ENCODE data around the gene DYNC1I1. TPM values are rescaled to one million over a fixed set of nuclear protein-coding genes. Genes with fewer than 3 reads are reported as not detected.
"Not testable (repeated sequence)": the region's sequence is repeated elsewhere in the genome, so short reads cannot be mapped to it uniquely, and the experiment has no call there.

DYNC1I1 gene
- total RNA-seq, 1 donor from 2014 or later, result not detected

DNA sequence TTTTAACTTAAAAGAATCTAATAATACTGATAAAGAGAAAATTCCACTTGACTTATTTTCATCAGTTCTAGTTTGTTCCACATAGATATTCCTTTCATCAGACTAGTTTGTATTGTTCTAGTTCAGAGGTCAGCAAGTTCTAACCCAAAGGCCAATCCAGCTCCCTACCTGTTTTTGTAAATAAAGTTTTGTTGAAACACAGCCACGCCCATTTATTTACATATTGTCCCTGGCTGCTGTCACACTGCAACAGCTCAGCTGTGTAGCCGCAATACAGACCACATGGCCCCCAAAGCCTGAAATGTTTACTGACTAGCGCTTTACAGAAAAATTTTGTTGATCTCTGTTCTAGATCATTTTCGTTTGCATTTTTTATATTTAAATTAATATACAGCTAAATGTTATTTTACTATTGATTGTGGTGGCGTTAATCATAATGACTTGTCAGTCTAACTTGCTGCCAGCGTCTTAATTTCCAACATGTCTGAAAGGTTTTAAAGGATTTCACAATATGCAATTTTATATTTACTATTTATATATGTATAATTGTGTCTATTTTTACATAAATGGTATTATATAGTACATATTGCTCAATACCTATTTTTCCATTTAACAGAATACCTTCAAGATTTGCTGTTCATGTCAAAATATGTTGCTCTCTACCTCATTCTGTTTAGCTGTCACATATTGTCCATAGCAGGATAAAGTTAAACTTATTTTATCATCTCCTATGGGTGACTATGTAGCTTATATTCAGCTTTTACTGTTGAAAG, 159.3 kb downstream of the DYNC1I1 start:
- Histone ChIP-seq H3K4me3 (ENCODE audit: low read depth, low read length) (no peak overlapping the region), H3K27me3 (ENCODE audit: control insufficient read depth, insufficient read depth, low read length) (no peaks in the 10 kb centered on the region), H3K36me3 (ENCODE audit: control insufficient read depth, insufficient read depth, low read length) (no peaks in the 10 kb centered on the region)
- FAIRE-seq (no peak), DNase-seq (ENCODE audit: low read depth) (no peak)
- no peak for TF ChIP-seq CTCF (IDR thresholded peaks at IDR 0.05; ENCODE audit: insufficient read depth, low read length, severe bottlenecking)

- Histone ChIP-seq H3K36me3 (ENCODE audit: control insufficient read depth, insufficient read depth, low read length) (no peaks in the 10 kb centered on the region), H3K27me3 (ENCODE audit: control insufficient read depth, insufficient read depth, low read length) (no peaks in the 10 kb centered on the region), H3K4me3 (ENCODE audit: low read depth, low read length) (no peak overlapping the region)
- DNase-seq (ENCODE audit: low read depth), result no peak
- no peak for TF ChIP-seq CTCF (IDR thresholded peaks at IDR 0.05; ENCODE audit: insufficient read depth, low read length, severe bottlenecking)
- FAIRE-seq, result no peak
Observed at GRCh38 chr7:95933618-95934017, 161.3 kb downstream of the DYNC1I1 start.

- H3K27me3 ChIP-seq (ENCODE audit: control insufficient read depth, insufficient read depth, low read length); DNase-seq (ENCODE audit: low read depth); H3K36me3 ChIP-seq (ENCODE audit: control insufficient read depth, insufficient read depth, low read length); FAIRE-seq; H3K4me3 ChIP-seq (ENCODE audit: low read depth, low read length): not testable (repeated sequence)
Observed at GRCh38 chr7:95944867-95945266, 172.5 kb downstream of the DYNC1I1 start.

DNA sequence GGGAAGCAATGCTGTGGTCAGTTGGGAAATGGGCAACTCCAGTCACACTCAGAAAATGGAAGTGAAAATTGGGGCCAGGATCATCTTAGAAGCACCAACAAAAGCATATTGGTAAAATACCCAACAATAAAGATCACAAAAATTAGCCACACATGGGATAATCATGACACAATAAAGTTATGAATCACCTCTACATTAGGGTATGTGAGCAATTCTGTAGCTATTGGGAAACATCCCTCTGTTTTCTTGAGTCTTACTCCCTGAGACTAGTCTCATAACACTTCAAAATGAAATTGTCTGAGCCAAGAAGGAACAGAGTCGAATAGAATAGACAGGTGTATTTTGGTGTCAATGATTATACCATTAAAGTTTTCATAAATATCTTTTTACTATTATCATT, 178.3 kb downstream of the DYNC1I1 start:
- DNase-seq (ENCODE audit: low read depth), result peak; percentile 67
- no peaks in the 10 kb centered on the region for H3K27me3 ChIP-seq (ENCODE audit: control insufficient read depth, insufficient read depth, low read length)
- no peak overlapping the region for H3K4me3 ChIP-seq (ENCODE audit: low read depth, low read length)
- no peaks in the 10 kb centered on the region for H3K36me3 ChIP-seq (ENCODE audit: control insufficient read depth, insufficient read depth, low read length)
- TF ChIP-seq CTCF (IDR thresholded peaks at IDR 0.05; ENCODE audit: insufficient read depth, low read length, severe bottlenecking), result no peak
- FAIRE-seq, result no peak

DNA sequence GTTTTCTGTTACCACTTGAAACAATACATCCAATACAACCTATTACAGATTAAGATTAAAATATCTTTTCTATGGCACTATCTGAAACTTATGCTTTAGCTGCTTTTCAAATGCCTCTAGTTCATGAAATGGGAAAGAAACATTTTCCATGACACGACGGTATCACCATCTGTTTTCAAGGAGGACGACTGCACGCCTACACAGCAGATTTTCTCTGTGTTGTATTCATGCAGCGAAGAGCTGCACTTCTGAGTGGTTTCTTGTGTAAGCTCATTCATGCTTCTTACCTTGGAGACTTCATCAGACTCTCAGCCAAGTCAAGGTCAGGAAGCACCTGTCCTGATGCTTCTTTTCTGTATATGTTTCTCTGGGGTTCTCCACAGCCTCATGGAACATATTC, 179.2 kb downstream of the DYNC1I1 start:
- TF ChIP-seq CTCF (IDR thresholded peaks at IDR 0.05; ENCODE audit: insufficient read depth, low read length, severe bottlenecking), result no peak
- H3K27me3 ChIP-seq (ENCODE audit: control insufficient read depth, insufficient read depth, low read length), result no peaks in the 10 kb centered on the region
- no peak overlapping the region for H3K4me3 ChIP-seq (ENCODE audit: low read depth, low read length)
- FAIRE-seq (no peak), DNase-seq (ENCODE audit: low read depth) (no peak)
- no peaks in the 10 kb centered on the region for H3K36me3 ChIP-seq (ENCODE audit: control insufficient read depth, insufficient read depth, low read length)

- Histone ChIP-seq H3K27me3 (ENCODE audit: control insufficient read depth, insufficient read depth, low read length) (no peaks in the 10 kb centered on the region), H3K36me3 (ENCODE audit: control insufficient read depth, insufficient read depth, low read length) (no peaks in the 10 kb centered on the region), H3K4me3 (ENCODE audit: low read depth, low read length) (no peak overlapping the region)
- DNase-seq (ENCODE audit: low read depth) (no peak), FAIRE-seq (no peak)
- TF ChIP-seq CTCF (IDR thresholded peaks at IDR 0.05; ENCODE audit: insufficient read depth, low read length, severe bottlenecking), result no peak
Observed at GRCh38 chr7:95951997-95952795, 179.8 kb downstream of the DYNC1I1 start.

Measured in bronchial epithelial cell (primary cell).